ENCODE measurements around the gene ZFC3H1.

- TF ChIP-seq POLR2A (IDR thresholded peaks at IDR 0.05; ENCODE audit: borderline replicate concordance, extremely low read depth, insufficient read depth, insufficient read length) (no peak), CTCF (IDR thresholded peaks at IDR 0.05 in 2 of 3, conservative IDR thresholded peaks at IDR 0.05 in 1 of 3; ENCODE audit: borderline replicate concordance in 1 of 3, insufficient read depth in 1 of 3, low read depth in 2 of 3, low read length in 2 of 3) (no peak), SIN3A (IDR thresholded peaks at IDR 0.05; ENCODE audit: low read depth) (no peak), YY1 (IDR thresholded peaks at IDR 0.05; ENCODE audit: extremely low read depth, insufficient replicate concordance, low read depth, low read length) (no peak), EZH2phosphoT487 (IDR thresholded peaks at IDR 0.05; ENCODE audit: borderline replicate concordance) (no peak), EZH2 (IDR thresholded peaks at IDR 0.05) (no peak), TCF7L2 (IDR thresholded peaks at IDR 0.05; ENCODE audit: borderline replicate concordance, extremely low read depth, insufficient read depth, insufficient read length) (no peak), FOSL1 (IDR thresholded peaks at IDR 0.05; ENCODE audit: low read depth) (no peak), ZBTB33 (IDR thresholded peaks at IDR 0.05; ENCODE audit: extremely low read depth, insufficient replicate concordance, low read length) (no peak), ELF1 (IDR thresholded peaks at IDR 0.05; ENCODE audit: borderline replicate concordance, low read depth) (no peak), CEBPB (IDR thresholded peaks at IDR 0.05; ENCODE audit: low read depth) (no peak), ZNF274 (IDR thresholded peaks at IDR 0.05; ENCODE audit: low read depth, low read length) (no peak), POLR2AphosphoS5 (IDR thresholded peaks at IDR 0.05; ENCODE audit: low read depth, low read length) (no peak)
Observed at GRCh38 chr12:71648537-71648936, 15.1 kb downstream of the ZFC3H1 start.

Measured in HCT116 (cell line).